Endothelial cell of umbilical vein (primary cell): Measurements from ENCODE around the gene ANKRD50. TPM values are rescaled to one million over a fixed set of nuclear protein-coding genes. Genes with fewer than 3 reads are reported as not detected.

Experiments
- BruUV-seq: library from RNA; stranded (reverse); fragments of 400-500 nt; replicated peaks from 2 replicates; lab custom pipeline; 2021; lab: Mats Ljungman, UMichigan
- CTCF ChIA-PET: fragments of 300-600, 350-600 bp; sonication (Branson Sonifier 250); formaldehyde crosslinking; loops from one replicate; lab custom pipeline; 2021; ENCODE audit warnings: antibody characterized with exemption, inconsistent platforms; lab: Charles Lee
- POLR2A ChIA-PET: fragments of 300-600, 350-600 bp; sonication (Branson Sonifier 250); formaldehyde crosslinking; loops from one replicate; lab custom pipeline; 2021; ENCODE audit warnings: antibody characterized with exemption, inconsistent platforms; lab: Charles Lee
- DNase-seq: peaks from one replicate; pipeline ENCODE4 v3.0.0-alpha.2; 2011; ENCODE audit warnings: low read depth, low spot score
- FAIRE-seq: peaks from 2 replicates; lab custom pipeline; 2011; peaks lifted over from hg19 to GRCh38; lab: Jason Lieb, UNC
- H2AFZ ChIP-seq: 2 replicates; pipeline ENCODE4 v1.6.0; 2012; ENCODE audit warnings: low read depth, low read length, control low read depth, inconsistent platforms
- H3K27ac ChIP-seq: 2 replicates; pipeline ENCODE4 v1.5.1; 2011; ENCODE audit warnings: low read depth, mild to moderate bottlenecking, control low read depth, low read length, moderate library complexity; ENCODE audit not compliant: insufficient read depth
- H3K27me3 ChIP-seq, 2 experiments: 2 replicates each; pipeline versions ENCODE4 v1.6.0 to v1.6.1; 2011; ENCODE audit warnings: low read length in 2 of 2, mixed read lengths in 1 of 2; ENCODE audit not compliant: control insufficient read depth in 2 of 2, insufficient read depth in 2 of 2
- H3K36me3 ChIP-seq, 2 experiments: 2 replicates in 1 of 2; 3 replicates in 1 of 2; pipeline ENCODE4 v1.5.1; 2011; ENCODE audit warnings: low read length in 2 of 2, mild to moderate bottlenecking in 1 of 2, moderate library complexity in 1 of 2; ENCODE audit not compliant: control insufficient read depth in 2 of 2, insufficient read depth in 2 of 2; ENCODE audit errors: extremely low read depth in 1 of 2
- H3K4me1 ChIP-seq: 3 replicates; pipeline ENCODE4 v1.5.1; 2011; ENCODE audit warnings: mild to moderate bottlenecking, low read length; ENCODE audit not compliant: control insufficient read depth, insufficient read depth; ENCODE audit errors: extremely low read depth
- H3K4me2 ChIP-seq: 2 replicates; pipeline ENCODE4 v1.6.1; 2011; ENCODE audit warnings: low read length, control low read depth, mixed read lengths; ENCODE audit not compliant: insufficient read depth
- H3K4me3 ChIP-seq, 3 experiments: fragments of 200-600 bp in 1 of 3; sonication (generic), shearing (Covaris generic) in 1 of 3; replicated peaks in 1 of 3; 2 replicates each; pipeline ENCODE4 v1.5.1; 2011 to 2016; ENCODE audit warnings: control low read depth in 3 of 3, low read length in 3 of 3, mild to moderate bottlenecking in 2 of 3, inconsistent platforms in 1 of 3, low read depth in 1 of 3, moderate library complexity in 1 of 3; ENCODE audit not compliant: insufficient read depth in 1 of 3
- H3K79me2 ChIP-seq: 2 replicates; pipeline ENCODE4 v1.6.0; 2012; ENCODE audit warnings: low read length, inconsistent platforms; ENCODE audit not compliant: control insufficient read depth, insufficient read depth
- H3K9ac ChIP-seq: replicated peaks from 2 replicates; pipeline ENCODE3; 2011; ENCODE audit warnings: low read length, control low read depth; ENCODE audit not compliant: insufficient read depth; ENCODE audit errors: extremely low read depth
- H3K9me1 ChIP-seq: replicated peaks from 3 replicates; pipeline ENCODE4 v1.6.0; 2011; ENCODE audit warnings: mild to moderate bottlenecking, low read length; ENCODE audit not compliant: control insufficient read depth, insufficient read depth; ENCODE audit errors: extremely low read depth
- H3K9me3 ChIP-seq: replicated peaks from 2 replicates; pipeline ENCODE4 v1.5.1; 2012; ENCODE audit warnings: low read length, inconsistent platforms; ENCODE audit not compliant: control insufficient read depth, insufficient read depth
- H4K20me1 ChIP-seq: replicated peaks from 2 replicates; pipeline ENCODE3; 2011; ENCODE audit warnings: mild to moderate bottlenecking, low read length; ENCODE audit not compliant: control insufficient read depth, insufficient read depth; ENCODE audit errors: extremely low read depth
- CTCF ChIP-seq, 2 donors: IDR thresholded peaks; 1 replicate in 1 of 2; 2 replicates in 1 of 2; pipeline ENCODE4 v1.5.1; 2011; ENCODE audit warnings: low read length in 2 of 2, mild to moderate bottlenecking in 2 of 2, moderate library complexity in 2 of 2, control low read depth in 1 of 2, inconsistent platforms in 1 of 2, low read depth in 1 of 2; ENCODE audit not compliant: insufficient read depth in 1 of 2; ENCODE audit errors: extremely low read depth in 1 of 2
- EZH2 ChIP-seq: IDR thresholded peaks from 2 replicates; pipeline ENCODE4 v1.6.1; 2012; ENCODE audit warnings: borderline replicate concordance, low read depth, mild to moderate bottlenecking, moderate library complexity, low read length, inconsistent platforms; ENCODE audit not compliant: severe bottlenecking
- FOS ChIP-seq: IDR thresholded peaks from 2 replicates; pipeline ENCODE4 v1.6.1; 2011; ENCODE audit warnings: mild to moderate bottlenecking, low read length, moderate library complexity, borderline replicate concordance; ENCODE audit not compliant: insufficient read depth
- POLR2A ChIP-seq: IDR thresholded peaks from 2 replicates; pipeline ENCODE4 v1.6.1; 2012; ENCODE audit warnings: low read depth, mild to moderate bottlenecking, control low read depth, low read length
- dilution Hi-C: fragments of 300-500 bp; cut with MboI; formaldehyde crosslinking; loops from one replicate; pipeline ENCODE4 v1.15.0; 2019; ENCODE audit warnings: low sequenced_read_pairs; ENCODE audit not compliant: extremely low pct_ligation_motif_present
- intact Hi-C: fragments of 100-400 bp; cut with micrococcal nuclease; formaldehyde crosslinking; loops from one replicate; pipeline ENCODE4 v1.10.0; 2022
- polyA plus RNA-seq, 4 experiments: library from polyadenylated mRNA; depleted of rRNA in 3 of 4; stranded (reverse) in 3 of 4; unstranded in 1 of 4; fragments of >200 nt; gene quantifications; 2 replicates each; pipeline versions ENCODE4 v1.2.1 to v1.2.3, GENCODE V29; 2011 to 2012; ENCODE audit warnings: missing spikeins in 1 of 4
- total RNA-seq: library from RNA; stranded (reverse); gene quantifications from 2 replicates; pipeline ENCODE4 v1.2.3, GENCODE V29; 2021

ANKRD50 gene
- total and polyA plus RNA-seq, 2 donors (not counting 3 experiments of a cell fraction or from before 2014, with no cell fraction given) = 24.5 to 63.6 TPM

GRCh38 chr4:124710911-124711310 lies 1.6 kb downstream of the ANKRD50 start:
- Histone ChIP-seq H3K79me2 (peaks cover 65% of the 10 kb centered on the region), H3K27ac (peak overlapping the region; percentile 94), H3K27me3 (no peaks in the 10 kb centered on the region), H2AFZ (no peak overlapping the region), H3K36me3 (peaks cover 0 to 12% of the 10 kb centered on the region in 2 experiments), H4K20me1 (peaks cover 19% of the 10 kb centered on the region), H3K9me1 (no peaks in the 10 kb centered on the region), H3K9me3 (no peaks in the 10 kb centered on the region), H3K4me2 (peak overlapping the region; percentile 100), H3K9ac (peak overlapping the region; percentile 99), H3K4me1 (peaks cover 41% of the 10 kb centered on the region), H3K4me3 (peak overlapping the region; percentile 62 to 97 (median 78))
- TF ChIP-seq EZH2 (no peak), CTCF (IDR thresholded peaks at IDR 0.05; ENCODE audit: extremely low read depth in 1 of 2, insufficient read depth in 1 of 2, low read depth in 1 of 2, low read length in 2 of 2) (no peak), POLR2A (no peak), FOS (no peak)
- no TSS peak for BruUV-seq
- ChIA-PET POLR2A (interaction anchor here (0.7 to 2.3 kb wide), 3 partner anchors 230 to 377 kb away, joined by 3 to 8 read pairs (median 3); no protein-coding TSS in a partner anchor), CTCF (interaction anchor here (6.0 kb wide), 1 partner anchor 377 kb away, joined by 47 read pairs; no protein-coding TSS in a partner anchor)
- DNase-seq (peak; percentile 50), FAIRE-seq (no peak)
- intact Hi-C loops (loop anchor here (1.0 to 5.0 kb wide), 2 partner anchors 79 to 377 kb away; no protein-coding TSS in a partner anchor), dilution Hi-C loops (no loop called here)
